HUES64 (cell line): ENCODE measurements around the gene ARF3.
A peak's percentile ranks its signal among the peaks of the same experiment; 100 is the strongest.

Experiments used
- H3K27ac ChIP-seq: 2 replicates; pipeline ENCODE4 v1.7.0; 2013; ENCODE audit warnings: low read depth, low read length, inconsistent platforms
- H3K27me3 ChIP-seq: 2 replicates; pipeline ENCODE4 v1.6.1; 2013; ENCODE audit warnings: mild to moderate bottlenecking, low read length; ENCODE audit not compliant: insufficient read depth
- H3K36me3 ChIP-seq: 2 replicates; pipeline ENCODE4 v1.6.1; 2013; ENCODE audit warnings: mild to moderate bottlenecking, low read length; ENCODE audit not compliant: insufficient read depth
- H3K4me1 ChIP-seq: 2 replicates; pipeline ENCODE4 v1.6.1; 2013; ENCODE audit warnings: mild to moderate bottlenecking, low read length, moderate library complexity; ENCODE audit not compliant: insufficient read depth
- H3K4me3 ChIP-seq: 2 replicates; pipeline ENCODE4 v1.5.1; 2013; ENCODE audit warnings: mild to moderate bottlenecking, low read length, moderate library complexity
- H3K9ac ChIP-seq: 2 replicates; pipeline ENCODE4 v1.6.1; 2013; ENCODE audit warnings: mild to moderate bottlenecking, low read depth, low read length
- H3K9me3 ChIP-seq: 2 replicates; pipeline ENCODE4 v1.6.1; 2013; ENCODE audit warnings: low read depth, low read length; ENCODE audit not compliant: insufficient read depth
- WGBS: fragments of 150-250, 120-280 bp; methylation state at CpG from one replicate; pipeline ENCODE4 v1.1.7; 2013; ENCODE audit warnings: missing lambda C conversion rate; 5-methylcytosine and 5-hydroxymethylcytosine counted together

ARF3 gene

GRCh38 chr12:48958049-48958388 lies 732 bp upstream of the ARF3 start:
- peak overlapping the region; percentile 61; the same call in 1 of the 2 replicates for H3K27ac ChIP-seq

GRCh38 chr12:48956279-48957140 lies 777 bp downstream of the ARF3 start:
- H3K27ac ChIP-seq = peak overlapping the region; percentile 96

More at GRCh38 chr12:48958049-48958388, 732 bp upstream of the ARF3 start:
- Histone ChIP-seq H3K4me3 (peak overlapping the region; percentile 98), H3K27me3 (no peaks in the 10 kb centered on the region), H3K9ac (peak overlapping the region; percentile 95), H3K36me3 (peaks cover 30% of the 10 kb centered on the region), H3K9me3 (no peaks in the 10 kb centered on the region), H3K4me1 (peaks cover 8% of the 10 kb centered on the region; the same call in 1 of the 2 replicates)
- WGBS = 60% methylated on average over 2 of the region's 3 CpGs

GRCh38 chr12:48954841-48955501 lies 2.3 kb downstream of the ARF3 start:
- Histone ChIP-seq H3K4me1 (peaks cover 8% of the 10 kb centered on the region; the same call in 1 of the 2 replicates), H3K27ac (no peak overlapping the region), H3K9me3 (no peaks in the 10 kb centered on the region), H3K27me3 (no peaks in the 10 kb centered on the region), H3K9ac (no peak overlapping the region), H3K4me3 (peak overlapping the region; percentile 98), H3K36me3 (peaks cover 42% of the 10 kb centered on the region)
- 95% methylated on average over 3 of the region's 3 CpGs for WGBS

More at GRCh38 chr12:48956279-48957140, 777 bp downstream of the ARF3 start:
- H3K27me3 ChIP-seq = no peaks in the 10 kb centered on the region
- peak overlapping the region; percentile 95 for H3K9ac ChIP-seq
- H3K36me3 ChIP-seq = peaks cover 42% of the 10 kb centered on the region
- H3K4me3 ChIP-seq = peak overlapping the region; percentile 98
- 0% methylated on average over 27 of the region's 29 CpGs for WGBS
- no peaks in the 10 kb centered on the region for H3K9me3 ChIP-seq
- H3K4me1 ChIP-seq = peaks cover 8% of the 10 kb centered on the region; the same call in 1 of the 2 replicates

DNA sequence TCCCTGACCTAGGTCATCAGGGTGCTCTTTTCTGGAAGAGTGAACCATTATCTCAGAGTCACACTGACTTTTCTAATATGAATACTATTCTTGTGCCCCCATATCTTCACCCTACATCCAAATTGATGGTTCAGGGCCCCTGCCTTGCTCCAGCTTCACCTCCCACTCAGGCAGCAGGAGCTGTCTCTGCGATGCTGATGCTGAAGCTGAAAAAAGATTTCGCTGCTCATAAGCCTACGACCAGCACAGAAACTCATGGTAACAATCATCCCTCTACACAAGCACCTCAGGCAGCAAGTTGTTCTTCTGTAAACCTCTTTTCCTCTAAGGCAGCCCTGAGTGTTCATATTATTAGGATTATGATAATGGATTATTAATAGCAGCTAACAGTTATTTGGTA lies 3.2 kb downstream of the ARF3 start:
- WGBS = 93% methylated on average over 3 of the region's 3 CpGs
- H3K4me3 ChIP-seq = no peak overlapping the region
- H3K27me3 ChIP-seq = no peaks in the 10 kb centered on the region
- H3K36me3 ChIP-seq = peaks cover 45% of the 10 kb centered on the region
- H3K27ac ChIP-seq = no peak overlapping the region
- no peaks in the 10 kb centered on the region for H3K9me3 ChIP-seq
- H3K4me1 ChIP-seq = peaks cover 8% of the 10 kb centered on the region; the same call in 1 of the 2 replicates
- no peak overlapping the region for H3K9ac ChIP-seq

DNA sequence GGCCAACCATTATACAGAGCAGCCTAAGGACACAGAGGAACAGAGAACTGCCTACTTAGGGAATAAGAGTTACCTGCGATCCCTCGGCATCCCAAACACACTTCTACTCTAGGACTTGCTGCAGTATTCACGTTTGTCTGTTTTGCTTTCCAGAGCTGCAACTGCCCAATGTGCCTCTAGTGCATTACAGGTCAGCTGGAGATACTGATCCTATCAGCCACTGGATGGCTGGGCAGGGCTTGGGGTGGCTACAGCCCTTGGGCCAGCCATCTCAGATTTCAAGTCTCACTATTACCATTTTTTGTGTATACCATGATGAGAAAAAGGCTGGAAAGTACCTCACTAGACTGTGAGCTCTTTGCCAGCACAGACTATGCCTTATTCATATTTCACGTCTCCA lies 4.6 kb downstream of the ARF3 start:
- no peaks in the 10 kb centered on the region for H3K27me3 ChIP-seq
- H3K4me1 ChIP-seq = peaks cover 8% of the 10 kb centered on the region; the same call in 1 of the 2 replicates
- WGBS = 90% methylated on average over 4 of the region's 4 CpGs
- H3K4me3 ChIP-seq = no peak overlapping the region
- no peak overlapping the region for H3K9ac ChIP-seq
- no peak overlapping the region for H3K27ac ChIP-seq
- H3K36me3 ChIP-seq = peaks cover 49% of the 10 kb centered on the region
- no peaks in the 10 kb centered on the region for H3K9me3 ChIP-seq

- Histone ChIP-seq H3K36me3 (peaks cover 19% of the 10 kb centered on the region), H3K9me3 (no peaks in the 10 kb centered on the region), H3K27ac (no peak overlapping the region), H3K27me3 (no peaks in the 10 kb centered on the region), H3K4me1 (no peaks in the 10 kb centered on the region), H3K9ac (no peak overlapping the region), H3K4me3 (no peak overlapping the region)
- WGBS = 94% methylated on average over 3 of the region's 3 CpGs
Observed at GRCh38 chr12:48947727-48948126, 9.6 kb downstream of the ARF3 start.

DNA sequence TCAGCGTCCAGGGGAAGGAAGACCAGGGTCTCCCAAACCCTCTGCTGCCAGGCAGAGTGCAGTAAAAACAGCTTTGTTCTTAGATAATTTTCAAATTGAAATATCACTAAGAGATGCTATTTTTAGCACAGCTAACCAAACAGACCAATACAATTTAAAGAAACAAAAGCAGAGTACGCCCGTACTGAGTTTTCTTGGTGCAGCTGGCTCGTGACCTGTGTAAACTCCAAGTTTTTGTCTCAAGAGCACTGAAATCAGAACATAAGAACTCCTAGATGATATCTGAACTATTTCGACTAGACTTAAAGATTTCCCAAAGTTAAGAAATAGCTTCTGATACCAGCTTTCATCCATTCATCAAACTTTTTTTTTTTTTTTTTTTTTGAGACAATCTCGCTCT lies 10.3 kb downstream of the ARF3 start:
- H3K27ac ChIP-seq = no peak overlapping the region
- peaks cover 13% of the 10 kb centered on the region for H3K36me3 ChIP-seq
- no peaks in the 10 kb centered on the region for H3K27me3 ChIP-seq
- no peak overlapping the region for H3K4me3 ChIP-seq
- H3K9ac ChIP-seq = no peak overlapping the region
- no peaks in the 10 kb centered on the region for H3K4me1 ChIP-seq
- WGBS = 95% methylated on average over 6 of the region's 6 CpGs
- H3K9me3 ChIP-seq = no peaks in the 10 kb centered on the region

GRCh38 chr12:48946205-48946604 lies 11.1 kb downstream of the ARF3 start:
- no peaks in the 10 kb centered on the region for H3K27me3 ChIP-seq
- H3K9me3 ChIP-seq = no peaks in the 10 kb centered on the region
- H3K27ac ChIP-seq = no peak overlapping the region
- H3K36me3 ChIP-seq = peaks cover 18% of the 10 kb centered on the region; the same call in 1 of the 2 replicates
- no peak overlapping the region for H3K4me3 ChIP-seq
- H3K9ac ChIP-seq = no peak overlapping the region
- H3K4me1 ChIP-seq = no peaks in the 10 kb centered on the region

GRCh38 chr12:48943221-48943620 lies 14.1 kb downstream of the ARF3 start:
- Histone ChIP-seq H3K27ac (no peak overlapping the region), H3K9me3 (no peaks in the 10 kb centered on the region), H3K4me1 (no peaks in the 10 kb centered on the region), H3K9ac (no peak overlapping the region), H3K4me3 (no peak overlapping the region), H3K27me3 (no peaks in the 10 kb centered on the region), H3K36me3 (peaks cover 41% of the 10 kb centered on the region)
- WGBS = 100% methylated on average over 1 of the region's 4 CpGs

DNA sequence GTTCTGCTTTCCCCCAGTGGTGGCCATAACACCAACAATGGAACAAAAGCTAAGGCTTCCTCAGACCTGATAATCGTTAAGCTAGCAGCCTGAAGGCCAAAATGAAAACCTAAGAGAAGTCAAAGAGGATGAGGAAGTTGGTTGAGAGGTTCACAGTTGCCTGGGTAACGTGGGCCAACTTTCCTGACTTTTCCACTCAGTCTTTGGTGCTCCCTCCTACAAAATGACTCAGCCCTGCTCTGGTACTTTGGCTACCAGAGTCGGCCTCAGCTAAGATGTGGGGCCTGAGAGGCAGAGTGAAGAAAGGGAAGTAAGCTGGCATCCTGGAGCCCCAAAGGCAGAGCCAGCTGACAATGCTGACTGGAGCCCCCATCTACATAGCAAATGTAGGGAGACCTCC lies 17.1 kb downstream of the ARF3 start:
- H3K27me3 ChIP-seq = no peaks in the 10 kb centered on the region
- peaks cover 65% of the 10 kb centered on the region for H3K36me3 ChIP-seq
- 95% methylated on average over 3 of the region's 3 CpGs for WGBS
- no peak overlapping the region for H3K27ac ChIP-seq
- H3K9me3 ChIP-seq = no peaks in the 10 kb centered on the region
- H3K4me3 ChIP-seq = no peak overlapping the region
- H3K4me1 ChIP-seq = no peaks in the 10 kb centered on the region
- H3K9ac ChIP-seq = no peak overlapping the region

DNA sequence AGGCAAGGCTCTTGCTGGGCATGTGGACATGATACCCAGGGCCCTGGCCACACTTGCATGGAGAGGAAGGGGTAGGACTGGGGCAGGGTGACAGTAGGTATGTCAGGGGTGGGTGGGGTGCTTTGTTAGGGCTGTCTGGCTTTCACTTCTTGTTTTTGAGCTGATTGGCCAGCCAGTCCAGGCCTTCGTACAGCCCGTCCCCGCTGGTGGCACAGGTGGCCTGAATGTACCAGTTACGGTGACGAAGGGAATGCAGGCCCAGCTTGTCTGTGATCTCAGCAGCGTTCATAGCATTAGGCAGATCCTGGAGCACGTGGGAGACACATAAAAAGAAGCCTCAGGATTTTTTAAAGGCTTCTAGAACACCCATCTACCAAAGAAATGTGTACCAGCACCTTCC lies 18.5 kb downstream of the ARF3 start:
- no peak overlapping the region for H3K27ac ChIP-seq
- WGBS = 93% methylated on average over 7 of the region's 7 CpGs
- H3K9ac ChIP-seq = no peak overlapping the region
- peaks cover 73% of the 10 kb centered on the region for H3K36me3 ChIP-seq
- no peaks in the 10 kb centered on the region for H3K4me1 ChIP-seq
- H3K4me3 ChIP-seq = no peak overlapping the region
- H3K27me3 ChIP-seq = no peaks in the 10 kb centered on the region
- no peaks in the 10 kb centered on the region for H3K9me3 ChIP-seq
